Anterior cingulate cortex (tissue), 58 donors: ENCODE data around the gene RPL10A.

ENCODE experiments used
- DNase-seq, 58 donors: peaks; one replicate each; lab custom pipeline; 2025; lab: John Stamatoyannopoulos, UW

RPL10A gene

GRCh38 chr6:35445691-35446090, 22.5 kb upstream of the RPL10A start:
- no peak for DNase-seq

- DNase-seq: no peak
Observed at GRCh38 chr6:35448191-35448590, 20.0 kb upstream of the RPL10A start.

- peak in 11 of 58 donors; percentile 7 to 68 (median 22) for DNase-seq
Observed at GRCh38 chr6:35449287-35449881, 18.8 kb upstream of the RPL10A start.

- DNase-seq: no peak
Observed at GRCh38 chr6:35451354-35452182, 16.6 kb upstream of the RPL10A start.

- peak in 56 of 58 donors; percentile 16 to 94 (median 82) for DNase-seq
Observed at GRCh38 chr6:35452183-35453090, 15.8 kb upstream of the RPL10A start, which contains the start of gene FANCE. FANCE (plus strand) TSS chr6:35452338; CDS start chr6:35452546, 208 bp downstream.

GRCh38 chr6:35453236-35453635, 15.0 kb upstream of the RPL10A start:
- no peak for DNase-seq

GRCh38 chr6:35454391-35455110, 13.7 kb upstream of the RPL10A start:
- no peak for DNase-seq

- no peak for DNase-seq
Observed at GRCh38 chr6:35457907-35458306, 10.3 kb upstream of the RPL10A start.

GRCh38 chr6:35461270-35461669, 6.9 kb upstream of the RPL10A start:
- DNase-seq: no peak

- no peak for DNase-seq
Observed at GRCh38 chr6:35463292-35463691, 4.9 kb upstream of the RPL10A start.

GRCh38 chr6:35465646-35466045, 2.6 kb upstream of the RPL10A start:
- no peak for DNase-seq

GRCh38 chr6:35468980-35469750, 964 bp downstream of the RPL10A start:
- peak in 10 of 58 donors; percentile 41 to 70 (median 54) for DNase-seq

GRCh38 chr6:35469751-35470662, 1.8 kb downstream of the RPL10A start:
- peak in 1 of 58 donors; percentile 5 for DNase-seq

GRCh38 chr6:35470663-35471120, 2.5 kb downstream of the RPL10A start:
- no peak for DNase-seq

- no peak for DNase-seq
Observed at GRCh38 chr6:35471836-35472345, 3.7 kb downstream of the RPL10A start.

- DNase-seq: no peak
Observed at GRCh38 chr6:35473075-35473849, 5.1 kb downstream of the RPL10A start.

GRCh38 chr6:35473850-35474130, 5.6 kb downstream of the RPL10A start:
- no peak for DNase-seq
